Mucosa of stomach (tissue), 1 donor: Measurements from ENCODE around the gene ENDOV.

Experiments used
- H3K27me3 ChIP-seq: one replicate; pipeline ENCODE4 v1.7.0; 2013; ENCODE audit warnings: mild to moderate bottlenecking, low read length; ENCODE audit not compliant: control insufficient read depth, insufficient read depth
- H3K36me3 ChIP-seq: one replicate; pipeline ENCODE4 v1.7.0; 2013; ENCODE audit warnings: low read length; ENCODE audit not compliant: control insufficient read depth, insufficient read depth
- H3K4me1 ChIP-seq: one replicate; pipeline ENCODE4 v1.7.0; 2013; ENCODE audit warnings: mild to moderate bottlenecking, low read length; ENCODE audit not compliant: control insufficient read depth, insufficient read depth
- H3K4me3 ChIP-seq: one replicate; pipeline ENCODE4 v1.7.0; 2013; ENCODE audit warnings: low read length
- H3K9ac ChIP-seq: one replicate; pipeline ENCODE4 v1.7.0; 2013; ENCODE audit warnings: mild to moderate bottlenecking, low read length, moderate library complexity
- H3K9me3 ChIP-seq: one replicate; pipeline ENCODE4 v1.7.0; 2013; ENCODE audit warnings: mild to moderate bottlenecking, low read length, moderate library complexity; ENCODE audit not compliant: control insufficient read depth
- donor health status: Pancreatic carcinoma.

Gene ENDOV

DNA sequence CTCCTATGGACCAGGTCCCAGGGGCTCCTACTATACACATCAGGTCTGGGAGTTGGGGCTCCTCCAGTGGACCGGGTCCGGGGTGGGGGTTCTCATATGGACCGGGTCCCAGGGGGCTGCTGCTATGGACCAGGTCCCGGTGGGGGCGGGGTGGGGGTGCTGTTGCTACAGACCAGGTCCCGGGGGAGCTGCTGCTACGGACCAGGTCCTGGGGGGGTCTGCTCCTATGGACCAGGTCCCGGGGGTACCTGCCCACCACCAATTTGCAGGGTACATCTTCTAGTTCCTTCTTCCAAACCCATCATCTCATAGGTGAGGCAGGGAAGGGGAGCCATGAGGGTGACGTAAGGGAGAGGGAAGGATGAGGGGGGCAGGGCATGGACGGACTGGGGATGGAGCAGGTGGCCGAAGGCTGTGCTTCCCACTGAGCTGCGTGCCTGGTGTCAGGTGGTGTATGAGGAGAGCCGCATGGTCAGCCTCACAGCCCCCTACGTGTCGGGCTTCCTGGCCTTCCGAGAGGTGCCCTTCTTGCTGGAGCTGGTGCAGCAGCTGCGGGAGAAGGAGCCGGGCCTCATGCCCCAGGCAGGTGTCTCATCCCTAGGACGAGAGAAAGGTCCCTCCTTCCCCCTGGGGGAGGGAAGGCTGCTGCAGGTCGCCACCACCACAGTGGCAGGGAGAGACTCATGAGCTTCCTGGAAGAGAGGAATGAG, 6.6 kb downstream of the ENDOV start:
- Histone ChIP-seq H3K27me3 (no peaks in the 10 kb centered on the region), H3K9ac (no peak overlapping the region), H3K9me3 (no peaks in the 10 kb centered on the region), H3K4me1 (no peaks in the 10 kb centered on the region), H3K36me3 (no peaks in the 10 kb centered on the region), H3K4me3 (no peak overlapping the region)

DNA sequence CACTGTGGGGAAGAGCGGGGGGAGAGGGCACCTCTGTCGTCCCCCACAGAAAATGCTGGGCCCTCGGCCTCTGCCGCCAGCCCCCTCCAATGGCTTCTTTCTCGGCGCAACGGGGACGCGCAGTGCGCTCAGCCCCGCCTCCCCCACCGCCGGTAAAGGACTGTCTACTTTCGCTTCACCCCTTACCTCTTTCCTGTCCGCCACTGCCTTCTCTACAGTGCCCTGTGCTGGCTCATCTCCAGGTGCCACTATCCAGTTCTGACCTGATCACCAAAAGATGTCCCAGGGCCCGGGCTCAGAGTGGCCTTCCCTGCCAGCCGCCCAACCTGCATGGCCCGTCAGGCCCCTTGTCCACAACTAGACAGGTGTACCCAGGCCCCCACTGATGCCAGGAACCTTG, 7.3 kb downstream of the ENDOV start:
- no peaks in the 10 kb centered on the region for H3K9me3 ChIP-seq
- H3K9ac ChIP-seq, result no peak overlapping the region
- no peak overlapping the region for H3K4me3 ChIP-seq
- no peaks in the 10 kb centered on the region for H3K4me1 ChIP-seq
- no peaks in the 10 kb centered on the region for H3K27me3 ChIP-seq
- H3K36me3 ChIP-seq, result no peaks in the 10 kb centered on the region

DNA sequence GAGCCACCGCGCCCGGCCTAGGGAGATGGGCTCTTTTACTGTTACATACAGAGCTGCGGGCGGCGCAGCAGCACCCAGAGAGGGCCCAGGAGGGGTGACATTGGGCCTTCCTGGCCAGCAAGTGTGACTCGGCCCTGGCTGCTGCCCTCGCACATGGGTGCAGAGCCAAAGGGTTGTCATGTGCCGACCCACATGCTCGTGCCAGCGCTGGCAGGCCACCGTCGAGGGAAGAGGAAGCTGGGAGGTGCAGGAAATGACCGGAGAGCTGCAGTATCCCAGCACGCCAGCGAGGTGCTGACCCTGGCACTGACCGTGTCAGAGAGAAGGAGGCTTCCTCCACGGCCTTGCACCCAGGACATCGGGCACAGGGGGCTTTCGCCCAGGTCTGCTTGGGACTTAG, 8.0 kb downstream of the ENDOV start:
- H3K4me1 ChIP-seq, result no peaks in the 10 kb centered on the region
- no peak overlapping the region for H3K4me3 ChIP-seq
- no peaks in the 10 kb centered on the region for H3K9me3 ChIP-seq
- H3K9ac ChIP-seq, result no peak overlapping the region
- H3K27me3 ChIP-seq, result no peaks in the 10 kb centered on the region
- H3K36me3 ChIP-seq, result no peaks in the 10 kb centered on the region

GRCh38 chr17:80423536-80424225, 8.7 kb downstream of the ENDOV start:
- H3K4me1 ChIP-seq, result no peaks in the 10 kb centered on the region
- no peaks in the 10 kb centered on the region for H3K27me3 ChIP-seq
- no peaks in the 10 kb centered on the region for H3K36me3 ChIP-seq
- H3K9me3 ChIP-seq, result no peaks in the 10 kb centered on the region
- no peak overlapping the region for H3K4me3 ChIP-seq
- no peak overlapping the region for H3K9ac ChIP-seq

GRCh38 chr17:80424261-80424660, 9.3 kb downstream of the ENDOV start:
- no peak overlapping the region for H3K4me3 ChIP-seq
- H3K27me3 ChIP-seq, result no peaks in the 10 kb centered on the region
- no peak overlapping the region for H3K9ac ChIP-seq
- H3K4me1 ChIP-seq, result no peaks in the 10 kb centered on the region
- H3K9me3 ChIP-seq, result no peaks in the 10 kb centered on the region
- H3K36me3 ChIP-seq, result no peaks in the 10 kb centered on the region

DNA sequence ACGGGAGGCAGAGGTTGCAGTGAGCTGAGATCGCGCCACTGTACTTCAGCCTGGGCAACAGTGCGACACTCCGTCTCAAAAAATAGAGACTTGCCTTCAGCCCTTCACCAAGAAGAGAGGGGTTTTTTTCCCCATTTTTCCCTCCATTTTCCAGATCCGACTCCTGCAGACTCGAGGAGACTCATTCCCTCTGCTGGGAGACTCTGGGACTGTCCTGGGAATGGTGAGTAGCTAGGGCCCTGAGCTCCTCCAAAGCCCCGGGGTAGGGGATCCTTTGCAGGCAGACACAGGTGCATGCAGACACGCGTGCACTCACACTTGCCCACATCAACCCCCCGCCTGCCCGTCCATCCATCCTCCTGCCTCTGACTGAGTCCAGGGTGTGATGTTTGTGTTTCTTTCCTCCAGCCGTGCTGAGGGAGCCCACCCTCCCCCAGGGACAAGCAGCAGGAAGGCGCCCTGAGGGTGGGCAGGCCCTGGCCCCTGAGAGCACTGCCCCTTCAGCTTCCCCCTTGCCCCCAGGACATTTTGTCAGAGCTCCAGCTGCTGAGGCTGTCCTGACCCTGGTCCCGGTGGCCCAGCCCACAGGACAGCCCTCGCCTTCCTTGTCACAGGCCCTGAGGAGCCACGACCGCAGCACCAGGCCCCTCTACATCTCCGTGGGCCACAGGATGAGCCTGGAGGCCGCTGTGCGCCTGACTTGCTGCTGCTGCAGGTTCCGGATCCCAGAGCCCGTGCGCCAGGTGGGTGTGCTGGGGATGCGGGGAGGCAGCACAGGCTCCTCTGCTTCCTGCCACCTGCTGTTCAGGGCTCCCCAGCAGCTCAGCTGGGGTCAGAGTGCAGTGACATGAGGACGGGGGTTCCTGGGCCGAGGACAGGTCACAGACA, 10.2 kb downstream of the ENDOV start:
- Histone ChIP-seq H3K9me3 (no peaks in the 10 kb centered on the region), H3K9ac (no peak overlapping the region), H3K36me3 (no peaks in the 10 kb centered on the region), H3K4me3 (no peak overlapping the region), H3K4me1 (no peaks in the 10 kb centered on the region), H3K27me3 (no peaks in the 10 kb centered on the region)

DNA sequence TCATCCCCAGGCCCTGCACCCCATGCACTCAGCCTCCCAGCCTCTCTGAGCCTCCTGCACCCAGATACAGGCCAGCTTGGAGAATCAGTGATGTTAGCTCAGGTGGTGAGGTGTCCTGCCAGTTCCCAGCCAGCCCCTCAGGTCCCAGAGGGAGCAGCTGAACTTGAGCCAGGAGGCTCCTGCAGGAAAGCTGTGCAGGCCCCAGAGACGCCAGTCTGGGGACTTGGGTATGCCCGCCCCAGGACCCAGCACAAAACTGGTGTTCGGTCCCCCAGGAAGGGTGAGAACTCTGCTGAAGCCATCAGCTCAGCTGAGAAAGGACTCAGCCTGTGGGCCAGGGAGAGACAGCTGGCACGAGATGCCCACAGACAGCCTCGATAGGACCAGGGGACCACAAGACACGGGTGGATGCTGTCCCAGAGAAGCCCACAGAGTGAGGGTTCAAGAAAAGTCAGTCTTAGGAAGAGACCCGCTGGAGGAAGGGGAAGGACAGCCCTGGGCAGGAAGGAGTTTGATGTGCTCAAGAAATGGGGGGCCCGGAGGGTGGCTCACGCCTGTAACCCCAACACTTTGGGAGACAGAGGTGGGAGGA, 11.0 kb downstream of the ENDOV start:
- Histone ChIP-seq H3K9me3 (no peaks in the 10 kb centered on the region), H3K27me3 (no peaks in the 10 kb centered on the region), H3K36me3 (no peaks in the 10 kb centered on the region), H3K9ac (no peak overlapping the region), H3K4me1 (no peaks in the 10 kb centered on the region), H3K4me3 (no peak overlapping the region)

- Histone ChIP-seq H3K9ac (no peak overlapping the region), H3K36me3 (no peaks in the 10 kb centered on the region), H3K27me3 (no peaks in the 10 kb centered on the region), H3K4me1 (no peaks in the 10 kb centered on the region), H3K9me3 (no peaks in the 10 kb centered on the region), H3K4me3 (no peak overlapping the region)
Measured at GRCh38 chr17:80426671-80427326, 11.8 kb downstream of the ENDOV start.

GRCh38 chr17:80427366-80428282, 12.7 kb downstream of the ENDOV start:
- no peaks in the 10 kb centered on the region for H3K27me3 ChIP-seq
- no peaks in the 10 kb centered on the region for H3K4me1 ChIP-seq
- no peaks in the 10 kb centered on the region for H3K9me3 ChIP-seq
- H3K36me3 ChIP-seq, result no peaks in the 10 kb centered on the region
- H3K4me3 ChIP-seq, result no peak overlapping the region
- no peak overlapping the region for H3K9ac ChIP-seq

- Histone ChIP-seq H3K9ac (no peak overlapping the region), H3K36me3 (no peaks in the 10 kb centered on the region), H3K4me3 (no peak overlapping the region), H3K4me1 (no peaks in the 10 kb centered on the region), H3K27me3 (no peaks in the 10 kb centered on the region), H3K9me3 (no peaks in the 10 kb centered on the region)
Measured at GRCh38 chr17:80428363-80428762, 13.4 kb downstream of the ENDOV start.

- Histone ChIP-seq H3K9ac (no peak overlapping the region), H3K9me3 (no peaks in the 10 kb centered on the region), H3K36me3 (no peaks in the 10 kb centered on the region), H3K4me1 (no peaks in the 10 kb centered on the region), H3K27me3 (no peaks in the 10 kb centered on the region), H3K4me3 (no peak overlapping the region)
Measured at GRCh38 chr17:80428796-80429195, 13.8 kb downstream of the ENDOV start.
